ENCODE results near the gene VAX1. TPM values are rescaled to one million over a fixed set of nuclear protein-coding genes. Genes with fewer than 3 reads are reported as not detected.
"Not testable (repeated sequence)": the region's sequence is repeated elsewhere in the genome, so short reads cannot be mapped to it uniquely, and the experiment has no call there.

Gene VAX1
- total RNA-seq, 1 experiment from 2014 or later = 4.6 TPM

DNA sequence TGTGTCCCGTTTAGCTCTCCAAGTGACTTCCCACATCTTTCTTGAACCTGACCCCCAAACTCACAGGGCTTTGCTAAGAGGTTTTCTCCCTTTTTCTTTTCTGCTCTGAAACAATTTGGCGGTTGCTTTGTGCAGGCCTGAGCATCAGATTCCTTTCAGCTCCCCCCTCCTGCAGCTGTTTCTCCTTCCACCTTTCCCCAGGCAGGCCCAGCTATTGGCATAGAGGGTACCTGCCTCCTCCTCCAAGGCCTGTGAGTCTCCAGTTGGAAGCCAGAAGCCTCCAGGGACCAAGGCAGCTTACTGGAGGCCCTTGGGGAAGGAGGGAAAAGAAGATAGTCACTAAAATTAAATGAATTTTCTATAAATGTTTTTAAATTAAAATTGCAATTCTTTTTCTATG is 7.7 kb downstream of the VAX1 start:
- intact Hi-C loops (cut with micrococcal nuclease; ENCODE audit: unreplicated experiment) = no loop called here
- POLR2A ChIA-PET = no interaction called here
- no peak overlapping the region for H3K4me3 ChIP-seq (ENCODE audit: low read depth in 2 of 2, low read length in 2 of 2)
- no peaks in the 10 kb centered on the region for H3K27me3 ChIP-seq (ENCODE audit: control insufficient read depth, insufficient read depth, low read length)
- TF ChIP-seq, protein P1, sequence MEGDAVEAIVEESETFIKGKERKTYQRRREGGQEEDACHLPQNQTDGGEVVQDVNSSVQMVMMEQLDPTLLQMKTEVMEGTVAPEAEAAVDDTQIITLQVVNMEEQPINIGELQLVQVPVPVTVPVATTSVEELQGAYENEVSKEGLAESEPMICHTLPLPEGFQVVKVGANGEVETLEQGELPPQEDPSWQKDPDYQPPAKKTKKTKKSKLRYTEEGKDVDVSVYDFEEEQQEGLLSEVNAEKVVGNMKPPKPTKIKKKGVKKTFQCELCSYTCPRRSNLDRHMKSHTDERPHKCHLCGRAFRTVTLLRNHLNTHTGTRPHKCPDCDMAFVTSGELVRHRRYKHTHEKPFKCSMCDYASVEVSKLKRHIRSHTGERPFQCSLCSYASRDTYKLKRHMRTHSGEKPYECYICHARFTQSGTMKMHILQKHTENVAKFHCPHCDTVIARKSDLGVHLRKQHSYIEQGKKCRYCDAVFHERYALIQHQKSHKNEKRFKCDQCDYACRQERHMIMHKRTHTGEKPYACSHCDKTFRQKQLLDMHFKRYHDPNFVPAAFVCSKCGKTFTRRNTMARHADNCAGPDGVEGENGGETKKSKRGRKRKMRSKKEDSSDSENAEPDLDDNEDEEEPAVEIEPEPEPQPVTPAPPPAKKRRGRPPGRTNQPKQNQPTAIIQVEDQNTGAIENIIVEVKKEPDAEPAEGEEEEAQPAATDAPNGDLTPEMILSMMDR (IDR thresholded peaks at IDR 0.05) = no peak
- TF ChIP-seq TCF7L2 (IDR thresholded peaks at IDR 0.05; ENCODE audit: low read depth, low read length) (no peak), SIN3A (IDR thresholded peaks at IDR 0.05; ENCODE audit: borderline replicate concordance, insufficient read depth, low read depth, low read length) (no peak), POLR2AphosphoS5 (IDR thresholded peaks at IDR 0.05; ENCODE audit: low read depth, low read length) (no peak)
- TF ChIP-seq, protein P2, sequence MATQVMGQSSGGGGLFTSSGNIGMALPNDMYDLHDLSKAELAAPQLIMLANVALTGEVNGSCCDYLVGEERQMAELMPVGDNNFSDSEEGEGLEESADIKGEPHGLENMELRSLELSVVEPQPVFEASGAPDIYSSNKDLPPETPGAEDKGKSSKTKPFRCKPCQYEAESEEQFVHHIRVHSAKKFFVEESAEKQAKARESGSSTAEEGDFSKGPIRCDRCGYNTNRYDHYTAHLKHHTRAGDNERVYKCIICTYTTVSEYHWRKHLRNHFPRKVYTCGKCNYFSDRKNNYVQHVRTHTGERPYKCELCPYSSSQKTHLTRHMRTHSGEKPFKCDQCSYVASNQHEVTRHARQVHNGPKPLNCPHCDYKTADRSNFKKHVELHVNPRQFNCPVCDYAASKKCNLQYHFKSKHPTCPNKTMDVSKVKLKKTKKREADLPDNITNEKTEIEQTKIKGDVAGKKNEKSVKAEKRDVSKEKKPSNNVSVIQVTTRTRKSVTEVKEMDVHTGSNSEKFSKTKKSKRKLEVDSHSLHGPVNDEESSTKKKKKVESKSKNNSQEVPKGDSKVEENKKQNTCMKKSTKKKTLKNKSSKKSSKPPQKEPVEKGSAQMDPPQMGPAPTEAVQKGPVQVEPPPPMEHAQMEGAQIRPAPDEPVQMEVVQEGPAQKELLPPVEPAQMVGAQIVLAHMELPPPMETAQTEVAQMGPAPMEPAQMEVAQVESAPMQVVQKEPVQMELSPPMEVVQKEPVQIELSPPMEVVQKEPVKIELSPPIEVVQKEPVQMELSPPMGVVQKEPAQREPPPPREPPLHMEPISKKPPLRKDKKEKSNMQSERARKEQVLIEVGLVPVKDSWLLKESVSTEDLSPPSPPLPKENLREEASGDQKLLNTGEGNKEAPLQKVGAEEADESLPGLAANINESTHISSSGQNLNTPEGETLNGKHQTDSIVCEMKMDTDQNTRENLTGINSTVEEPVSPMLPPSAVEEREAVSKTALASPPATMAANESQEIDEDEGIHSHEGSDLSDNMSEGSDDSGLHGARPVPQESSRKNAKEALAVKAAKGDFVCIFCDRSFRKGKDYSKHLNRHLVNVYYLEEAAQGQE (IDR thresholded peaks at IDR 0.05; ENCODE audit: insufficient read depth in 1 of 2, low read depth in 2 of 2, low read length in 1 of 2) = no peak
- no TSS peak for BruUV-seq (replicated peaks)
- H3K4me1 ChIP-seq (ENCODE audit: control insufficient read depth, insufficient read depth, low read length) = no peaks in the 10 kb centered on the region
- no peaks in the 10 kb centered on the region for H3K9me3 ChIP-seq (ENCODE audit: control insufficient read depth, insufficient read depth, low read depth, low read length)
- no peak overlapping the region for H3K27ac ChIP-seq (ENCODE audit: low read length)
- no peaks in the 10 kb centered on the region for H3K36me3 ChIP-seq (ENCODE audit: control insufficient read depth, insufficient read depth, low read length)
- DNase-seq (ENCODE audit: low read depth, low spot score) = no peak
- ATAC-seq = no peak
- CTCF ChIA-PET = no interaction called here
- in situ Hi-C loops (cut with HindIII; ENCODE audit: low pct_unique_long_range_greater_than_20kb, low sequenced_read_pairs) = no loop called here

DNA sequence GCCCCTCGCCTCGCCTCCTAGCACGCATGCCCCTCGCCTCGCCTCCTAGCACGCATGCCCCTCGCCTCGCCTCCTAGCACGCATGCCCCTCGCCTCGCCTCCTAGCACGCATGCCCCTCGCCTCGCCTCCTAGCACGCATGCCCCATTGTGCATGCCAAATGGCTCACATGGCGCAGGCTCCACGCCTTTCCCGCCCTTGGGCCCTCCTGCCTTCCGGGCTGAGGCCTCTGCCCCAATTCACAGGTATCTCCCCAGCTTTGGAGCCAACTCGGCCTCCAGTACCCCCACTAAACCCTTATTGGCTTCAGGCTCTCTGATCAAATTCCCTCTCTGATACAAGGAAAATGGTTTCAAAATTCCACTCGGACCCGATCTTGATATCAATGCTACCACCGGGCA is 11.4 kb downstream of the VAX1 start:
- H3K4me3 ChIP-seq (ENCODE audit: low read depth in 2 of 2, low read length in 2 of 2); ATAC-seq; H3K27me3 ChIP-seq (ENCODE audit: control insufficient read depth, insufficient read depth, low read length); H3K9me3 ChIP-seq (ENCODE audit: control insufficient read depth, insufficient read depth, low read depth, low read length); BruUV-seq (replicated peaks); H3K27ac ChIP-seq (ENCODE audit: low read length); in situ Hi-C loops (cut with HindIII; ENCODE audit: low pct_unique_long_range_greater_than_20kb, low sequenced_read_pairs); DNase-seq (ENCODE audit: low read depth, low spot score); intact Hi-C loops (cut with micrococcal nuclease; ENCODE audit: unreplicated experiment); H3K36me3 ChIP-seq (ENCODE audit: control insufficient read depth, insufficient read depth, low read length); POLR2A ChIA-PET; CTCF ChIA-PET; H3K4me1 ChIP-seq (ENCODE audit: control insufficient read depth, insufficient read depth, low read length): not testable (repeated sequence)

DNA sequence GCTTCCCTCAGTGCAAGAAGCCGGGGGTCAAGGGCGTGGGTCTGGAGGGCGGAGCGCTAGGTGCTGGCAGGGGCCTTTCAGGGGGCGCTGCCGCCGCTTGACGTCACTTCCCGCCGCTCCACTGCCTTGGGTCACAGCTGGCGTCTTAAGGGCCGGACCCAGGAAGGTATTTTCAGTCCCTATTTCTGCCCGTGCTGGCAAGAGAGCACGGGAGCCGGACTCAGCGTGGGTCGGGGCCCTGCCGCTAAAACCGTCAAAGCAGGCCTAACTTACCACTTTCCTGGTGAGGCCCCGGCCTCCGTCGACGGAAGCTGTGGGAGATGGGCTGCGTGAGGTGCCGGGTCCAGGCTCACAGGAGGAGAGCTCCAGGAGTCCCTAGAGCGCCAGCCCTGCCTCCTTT is 12.0 kb downstream of the VAX1 start:
- DNase-seq (ENCODE audit: low read depth, low spot score) (no peak), ATAC-seq (no peak)
- no TSS peak for BruUV-seq (replicated peaks)
- Histone ChIP-seq H3K36me3 (ENCODE audit: control insufficient read depth, insufficient read depth, low read length) (no peaks in the 10 kb centered on the region), H3K9me3 (ENCODE audit: control insufficient read depth, insufficient read depth, low read depth, low read length) (no peaks in the 10 kb centered on the region), H3K27me3 (ENCODE audit: control insufficient read depth, insufficient read depth, low read length) (no peaks in the 10 kb centered on the region), H3K4me3 (ENCODE audit: low read depth in 2 of 2, low read length in 2 of 2) (no peak overlapping the region), H3K27ac (ENCODE audit: low read length) (no peak overlapping the region), H3K4me1 (ENCODE audit: control insufficient read depth, insufficient read depth, low read length) (no peaks in the 10 kb centered on the region)
- TF ChIP-seq SIN3A (IDR thresholded peaks at IDR 0.05; ENCODE audit: borderline replicate concordance, insufficient read depth, low read depth, low read length) (no peak), TCF7L2 (IDR thresholded peaks at IDR 0.05; ENCODE audit: low read depth, low read length) (no peak), POLR2AphosphoS5 (IDR thresholded peaks at IDR 0.05; ENCODE audit: low read depth, low read length) (no peak)
- TF ChIP-seq, protein P2 (IDR thresholded peaks at IDR 0.05; ENCODE audit: insufficient read depth in 1 of 2, low read depth in 2 of 2, low read length in 1 of 2) = no peak
- TF ChIP-seq, protein P1 (IDR thresholded peaks at IDR 0.05) = no peak
- in situ Hi-C loops (cut with HindIII; ENCODE audit: low pct_unique_long_range_greater_than_20kb, low sequenced_read_pairs) (no loop called here), intact Hi-C loops (cut with micrococcal nuclease; ENCODE audit: unreplicated experiment) (no loop called here)
- POLR2A ChIA-PET = no interaction called here
- CTCF ChIA-PET = no interaction called here
